Retinal pigment epithelial cell (primary cell): ENCODE measurements around the gene MMRN2.

Experiments used
- DNase-seq: peaks from one replicate; pipeline ENCODE4 v3.0.0-alpha.2; 2010; ENCODE audit warnings: low read depth
- H3K4me3 ChIP-seq: 2 replicates; pipeline ENCODE4 v1.5.1; 2011; ENCODE audit warnings: mild to moderate bottlenecking, low read length, control low read depth, moderate library complexity
- CTCF ChIP-seq: conservative IDR thresholded peaks from 2 replicates; pipeline ENCODE4 v1.5.1; 2011; ENCODE audit warnings: low read depth, low read length, control low read depth, inconsistent platforms

The MMRN2 gene

GRCh38 chr10:86945361-86946212 lies 11.8 kb downstream of the MMRN2 start:
- peak; percentile 62 for TF ChIP-seq CTCF
- no peak overlapping the region for H3K4me3 ChIP-seq
- no peak for DNase-seq

- DNase-seq: no peak
- no peak for TF ChIP-seq CTCF
- no peak overlapping the region for H3K4me3 ChIP-seq
These were observed 12.5 kb downstream of the MMRN2 start for GRCh38 chr10:86944907-86945306.

GRCh38 chr10:86944471-86944870 lies 12.9 kb downstream of the MMRN2 start:
- no peak overlapping the region for H3K4me3 ChIP-seq
- no peak for TF ChIP-seq CTCF
- DNase-seq: no peak

GRCh38 chr10:86944031-86944419 lies 13.4 kb downstream of the MMRN2 start:
- no peak overlapping the region for H3K4me3 ChIP-seq
- DNase-seq: no peak
- TF ChIP-seq CTCF: no peak

GRCh38 chr10:86943316-86944030 lies 13.9 kb downstream of the MMRN2 start:
- no peak overlapping the region for H3K4me3 ChIP-seq
- no peak for DNase-seq
- no peak for TF ChIP-seq CTCF

- TF ChIP-seq CTCF: no peak
- no peak overlapping the region for H3K4me3 ChIP-seq
- no peak for DNase-seq
These were observed 14.7 kb downstream of the MMRN2 start for GRCh38 chr10:86942441-86943315.
